ENCODE measurements around the gene COPZ1.
"Not testable (repeated sequence)": the region's sequence is repeated elsewhere in the genome, so short reads cannot be mapped to it uniquely, and the experiment has no call there.

Gene COPZ1

DNA sequence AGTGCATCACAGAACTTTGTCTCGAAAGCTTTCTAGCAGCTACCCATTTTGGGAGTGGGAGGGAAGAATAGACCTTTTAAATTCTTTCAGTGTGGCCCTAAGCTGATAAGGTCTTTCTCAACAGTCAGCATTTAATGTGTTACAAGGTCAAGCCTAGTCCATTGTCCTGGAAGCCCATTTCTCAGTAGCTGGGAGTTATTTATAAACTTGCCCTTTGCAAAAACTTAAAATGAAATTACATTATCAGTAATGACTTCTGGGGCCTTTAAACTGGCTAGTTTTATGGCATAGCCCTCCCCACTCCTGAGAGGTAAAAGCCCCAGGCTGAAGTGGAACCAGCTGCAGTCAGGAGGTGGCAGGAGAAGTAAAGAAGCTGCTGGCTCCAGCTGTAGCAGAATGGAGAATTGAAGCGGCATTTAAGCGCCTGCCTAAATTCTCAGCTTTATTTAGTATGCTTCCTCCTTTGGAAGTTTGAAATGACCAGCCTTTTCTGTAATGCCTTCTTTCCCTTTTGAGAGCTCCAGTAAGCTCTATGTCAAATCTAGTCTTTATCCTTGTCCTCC, 12.4 kb downstream of the COPZ1 start:
- no peak for DNase-seq (ENCODE audit: low read depth)

- DNase-seq (ENCODE audit: low read depth), result no peak
Measured at GRCh38 chr12:54337854-54338650, 13.1 kb downstream of the COPZ1 start.

- no peak for DNase-seq (ENCODE audit: low read depth)
Measured at GRCh38 chr12:54338698-54339296, 13.9 kb downstream of the COPZ1 start.

GRCh38 chr12:54340846-54341245, 15.9 kb downstream of the COPZ1 start:
- no peak for DNase-seq (ENCODE audit: low read depth)

DNA sequence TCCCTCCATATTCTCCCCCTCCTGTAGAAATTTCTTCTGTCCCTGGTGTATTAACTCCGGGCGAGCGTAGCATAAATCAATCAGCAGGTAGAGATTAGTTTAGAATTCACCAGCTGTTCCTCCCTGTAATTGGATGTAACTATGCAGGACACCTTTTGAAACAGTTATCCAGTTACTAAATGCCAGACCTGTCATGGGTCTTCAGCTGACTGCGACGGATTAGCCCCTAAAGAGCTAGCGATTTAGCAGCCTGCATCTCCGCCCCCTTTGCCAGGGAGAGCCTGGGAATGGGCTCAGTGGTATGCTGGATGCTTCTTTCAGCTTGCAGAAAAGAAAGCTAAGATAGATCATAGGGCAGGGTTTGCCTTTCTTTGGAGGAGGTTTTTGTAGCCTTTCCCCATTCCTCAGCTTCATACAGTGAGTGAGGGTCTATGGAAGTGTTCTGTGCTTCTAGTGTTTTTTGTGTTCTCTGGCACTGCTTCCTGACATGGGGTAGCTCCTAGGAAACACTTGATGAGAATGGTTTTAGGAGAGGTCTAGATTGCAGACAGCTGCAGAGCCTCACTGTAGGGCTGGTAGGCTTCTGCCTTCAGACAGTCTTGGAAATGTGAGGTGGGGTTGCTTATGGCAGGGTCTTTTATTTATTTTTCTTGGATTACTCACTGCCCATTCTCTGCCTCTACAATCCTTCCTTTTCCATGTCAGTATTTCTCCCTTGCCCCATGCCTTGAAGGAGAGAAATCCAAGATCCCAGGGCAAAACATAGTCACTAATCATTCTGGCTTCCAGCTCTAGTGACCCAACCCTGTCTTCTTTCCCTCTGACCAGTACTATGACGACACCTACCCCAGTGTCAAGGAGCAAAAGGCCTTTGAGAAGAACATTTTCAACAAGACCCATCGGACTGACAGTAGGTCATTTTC, 16.7 kb downstream of the COPZ1 start:
- DNase-seq (ENCODE audit: low read depth), result no peak

DNA sequence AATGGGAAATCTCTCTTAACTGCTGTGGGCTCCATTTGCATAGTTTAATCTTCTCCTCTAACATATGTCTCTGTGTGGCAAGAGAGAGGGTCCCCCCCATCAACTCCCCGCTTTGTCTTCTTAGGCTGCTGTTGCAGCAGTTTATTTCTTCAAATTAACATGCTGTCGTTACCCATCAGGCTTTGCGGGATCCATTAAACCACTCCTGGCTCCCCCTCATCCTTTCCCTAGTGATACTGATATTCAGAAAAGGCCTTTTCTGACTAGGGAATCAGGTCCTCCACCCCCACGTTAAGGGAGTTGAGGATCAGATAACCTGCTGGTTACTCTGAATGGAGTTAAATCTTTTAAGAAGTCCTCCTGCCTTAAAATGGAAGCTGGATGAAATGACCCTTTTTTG, 24.1 kb downstream of the COPZ1 start:
- no peak for DNase-seq (ENCODE audit: low read depth)

DNA sequence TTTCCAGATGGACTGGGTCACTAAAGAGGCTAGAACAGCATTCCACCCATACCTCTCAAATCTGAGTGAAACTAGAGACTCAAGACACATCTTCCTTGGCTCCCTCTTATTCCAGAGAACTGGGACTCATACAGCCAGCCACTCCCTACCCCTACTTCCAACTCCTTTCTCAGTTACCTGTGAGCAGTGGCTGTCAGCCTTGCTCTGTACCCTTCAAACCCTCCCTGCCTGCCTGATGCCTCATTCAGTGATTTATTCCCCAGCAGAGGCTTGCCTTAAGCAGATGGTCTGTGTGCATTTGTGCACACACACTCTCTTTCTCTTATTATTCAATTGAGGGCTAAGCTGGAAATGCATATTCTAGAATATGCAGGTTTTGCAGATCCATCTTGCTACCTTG, 24.7 kb downstream of the COPZ1 start:
- DNase-seq (ENCODE audit: low read depth), result no peak

DNA sequence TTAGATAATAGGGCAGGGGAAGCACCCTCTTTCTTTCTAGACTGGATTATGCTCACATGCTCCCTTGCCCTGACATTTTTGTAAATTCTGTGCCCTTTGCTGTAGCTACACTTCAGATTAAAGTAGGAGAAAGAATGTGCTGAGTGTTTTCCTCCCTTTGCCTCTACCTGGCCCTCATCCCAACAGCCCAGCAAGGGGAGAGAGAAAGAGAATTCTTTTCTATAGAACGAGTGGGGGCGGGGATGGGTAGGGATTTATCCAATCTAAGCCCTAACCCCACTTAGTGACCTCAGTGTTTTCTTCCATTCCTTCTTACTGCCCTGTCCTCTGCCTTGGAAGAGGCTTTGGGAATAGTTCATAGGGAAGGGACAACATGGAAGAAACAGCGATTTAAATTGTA, 25.8 kb downstream of the COPZ1 start:
- no peak for DNase-seq (ENCODE audit: low read depth)

- DNase-seq (ENCODE audit: low read depth), result no peak
Measured at GRCh38 chr12:54351341-54351740, 26.4 kb downstream of the COPZ1 start.

GRCh38 chr12:54352022-54352531, 27.1 kb downstream of the COPZ1 start:
- peak; percentile 27 for DNase-seq (ENCODE audit: low read depth)

- no peak for DNase-seq (ENCODE audit: low read depth)
Measured at GRCh38 chr12:54352891-54353874, 28.3 kb downstream of the COPZ1 start.

GRCh38 chr12:54354271-54354670, 29.3 kb downstream of the COPZ1 start:
- DNase-seq (ENCODE audit: low read depth), result not testable (repeated sequence)

DNA sequence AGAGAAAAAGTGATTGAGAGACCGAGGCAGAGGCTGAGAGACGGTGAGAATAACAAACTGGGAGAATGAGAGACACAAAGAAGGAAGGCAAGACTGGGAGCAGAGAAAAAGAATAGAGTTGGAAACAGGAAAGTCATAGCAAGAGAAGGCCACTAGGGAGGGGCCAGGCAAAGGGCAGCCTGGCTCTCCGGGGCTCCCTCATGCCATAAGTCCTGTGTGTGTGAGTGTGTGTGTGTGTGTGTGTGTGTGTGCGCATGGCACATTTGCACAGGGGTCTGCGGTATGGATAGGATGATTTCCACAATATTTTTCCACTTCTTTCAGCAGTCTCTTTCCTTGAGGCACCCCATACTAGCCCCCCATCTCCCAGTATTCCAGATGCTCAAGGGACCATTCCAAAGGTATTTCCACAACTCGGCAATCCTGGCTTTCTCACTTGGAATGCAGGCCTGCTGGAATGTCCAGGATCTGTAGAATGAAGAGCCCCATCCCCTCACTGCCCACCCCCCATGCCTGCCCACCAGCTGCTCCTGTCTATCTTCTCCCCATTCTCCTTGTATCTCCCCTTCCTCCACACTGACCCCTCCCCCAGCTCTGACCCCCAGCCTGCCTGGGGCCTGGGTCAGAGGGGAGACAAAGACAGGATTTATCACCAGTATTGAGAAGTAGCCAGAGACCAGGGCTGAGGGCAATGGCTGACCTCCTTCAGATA, 30.3 kb downstream of the COPZ1 start:
- peak; percentile 25 for DNase-seq (ENCODE audit: low read depth)

DNA sequence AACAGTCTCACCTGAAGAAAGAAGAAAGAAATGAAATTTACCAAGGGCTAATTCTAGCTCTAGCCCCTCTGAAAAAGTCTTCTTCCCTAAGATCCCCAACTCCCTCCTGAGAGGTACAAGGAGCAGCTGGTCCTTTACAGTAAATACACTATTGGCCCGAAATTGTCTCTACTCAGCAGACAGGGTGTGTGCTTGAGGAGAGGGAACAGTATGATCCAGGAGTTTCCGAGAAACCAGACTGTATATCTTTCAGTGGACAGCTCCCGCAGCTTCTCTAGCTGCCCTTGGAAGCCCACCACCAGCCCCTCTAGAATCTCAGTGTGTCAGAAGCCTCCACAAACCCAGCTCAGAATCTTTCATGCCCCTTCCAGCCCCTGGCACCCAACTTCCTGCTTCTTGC, 31.3 kb downstream of the COPZ1 start:
- no peak for DNase-seq (ENCODE audit: low read depth)

- DNase-seq (ENCODE audit: low read depth), result no peak
Measured at GRCh38 chr12:54356951-54357356, 32.0 kb downstream of the COPZ1 start.

DNA sequence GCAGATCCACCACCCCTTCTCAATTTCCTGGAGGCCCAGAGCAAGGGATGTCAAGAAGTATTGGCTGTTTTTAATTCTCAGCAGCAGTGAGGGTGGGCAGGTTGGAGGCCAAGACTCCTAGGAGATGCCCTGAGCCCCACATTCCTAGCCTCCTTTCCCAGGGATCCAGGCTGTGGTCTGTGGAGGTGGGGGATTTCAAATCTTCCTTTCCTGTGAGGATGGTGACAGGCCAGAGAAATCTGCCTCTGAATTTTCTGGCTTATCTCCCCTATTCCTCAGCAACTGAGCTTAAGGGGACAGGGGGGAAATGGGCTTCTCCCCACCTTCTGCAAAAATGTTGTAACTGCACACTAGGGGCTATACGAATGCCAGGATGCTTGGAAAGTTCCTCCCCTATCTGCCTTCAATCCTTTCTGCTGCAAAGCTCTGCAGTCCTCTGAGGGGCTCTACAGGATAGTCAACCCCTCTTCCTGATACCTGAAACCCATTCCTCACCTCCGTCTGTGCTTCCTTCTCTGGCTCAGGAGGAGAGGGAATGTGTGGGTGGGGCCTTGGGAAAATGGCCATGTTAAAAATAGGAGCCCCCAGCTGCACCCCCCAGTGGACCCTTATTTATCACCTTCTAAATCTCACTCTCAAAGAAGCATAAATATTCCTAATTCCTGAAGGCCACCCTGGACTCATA, 32.7 kb downstream of the COPZ1 start:
- no peak for DNase-seq (ENCODE audit: low read depth)

GRCh38 chr12:54358191-54358944, 33.4 kb downstream of the COPZ1 start:
- peak; percentile 48 for DNase-seq (ENCODE audit: low read depth)

DNA sequence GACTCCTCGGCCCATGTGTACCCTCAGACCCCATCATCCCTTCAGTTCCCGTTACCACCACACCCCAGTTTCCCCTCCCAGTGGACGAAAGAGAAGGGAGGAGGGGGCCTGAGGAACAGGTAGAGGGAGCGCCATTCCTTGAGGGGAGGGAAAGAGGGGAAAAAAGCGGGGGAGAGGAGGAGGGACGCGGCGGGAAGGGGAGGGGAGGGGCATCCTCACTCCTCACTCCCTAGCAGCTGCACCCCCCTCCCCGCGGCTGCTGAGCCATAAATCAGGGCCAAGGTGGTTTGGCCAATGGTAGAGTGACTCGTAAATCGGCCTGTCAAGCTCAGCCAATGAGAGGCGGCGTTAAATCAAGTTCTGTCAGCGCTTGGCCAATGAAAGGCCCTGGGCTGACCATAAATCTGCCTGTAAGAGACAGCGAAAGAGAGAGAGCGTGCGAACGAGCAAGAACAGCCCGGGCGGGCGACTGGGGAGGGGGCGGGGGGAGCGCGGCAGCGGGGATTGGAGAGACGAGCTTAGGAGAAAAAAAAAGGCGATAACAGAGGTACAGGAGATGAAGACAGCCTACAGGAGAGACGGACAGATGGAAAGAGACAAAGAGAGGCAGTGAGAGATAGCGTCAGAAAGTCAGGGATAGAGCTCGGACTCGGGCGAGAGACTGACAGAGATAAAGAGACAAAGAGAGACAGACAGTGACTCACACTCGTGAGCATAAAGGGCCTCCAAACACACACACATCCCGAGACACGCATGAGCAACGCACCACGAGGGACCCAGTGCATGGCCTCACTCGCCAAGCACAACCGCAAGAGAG, 34.2 kb downstream of the COPZ1 start:
- peak; percentile 99 for DNase-seq (ENCODE audit: low read depth)
